HepG2 (cell line): ENCODE data around the gene TAS2R40. TPM values are rescaled to one million over a fixed set of nuclear protein-coding genes. Genes with fewer than 3 reads are reported as not detected.

ENCODE experiments used
- ATAC-seq: fragments of 200-7000 bp; cut with Tn5 transposase; 3 replicates; pipeline ENCODE4 v1.9.1; 2020; ENCODE audit warnings: mild to moderate bottlenecking, moderate library complexity
- BruUV-seq: library from RNA; stranded (reverse); fragments of 400-500 nt; replicated peaks from 2 replicates; lab custom pipeline; 2021; lab: Mats Ljungman, UMichigan
- CTCF ChIA-PET: fragments of 300-600 bp; formaldehyde crosslinking; extraction: SDS; loops from one replicate; lab custom pipeline; 2021; ENCODE audit warnings: low total read pairs, inconsistent platforms, low intra/inter-chr PET ratio; lab: Yijun Ruan, JAX
- POLR2A ChIA-PET: fragments of 350-600 bp; sonication (Branson Sonifier 250); formaldehyde crosslinking; loops from one replicate; lab custom pipeline; 2020; ENCODE audit warnings: antibody characterized with exemption, inconsistent platforms; lab: Yijun Ruan, JAX
- DNase-seq: peaks from one replicate; pipeline ENCODE4 v3.0.0-alpha.2; 2015; ENCODE audit warnings: low spot score
- FAIRE-seq: peaks from 3 replicates; lab custom pipeline; 2011; peaks lifted over from hg19 to GRCh38; lab: Jason Lieb, UNC
- H2AFZ ChIP-seq: one replicate; pipeline ENCODE4 v1.6.1; 2011; ENCODE audit warnings: low read length, inconsistent platforms
- H3K27ac ChIP-seq: fragments of 300-600 bp; 3 replicates; pipeline ENCODE4 v1.8.0; 2011; ENCODE audit warnings: mixed run types, mild to moderate bottlenecking, mixed read lengths, low read length, inconsistent platforms; ENCODE audit not compliant: insufficient read depth; ENCODE audit errors: extremely low read length
- H3K27me3 ChIP-seq, 2 experiments: fragments of 200-600 bp in 1 of 2; 2 replicates in 1 of 2; 3 replicates in 1 of 2; pipeline versions ENCODE4 v1.6.0 to v1.8.0; 2011; ENCODE audit warnings: low read length in 2 of 2, mild to moderate bottlenecking in 2 of 2, moderate library complexity in 2 of 2, inconsistent platforms in 1 of 2; ENCODE audit not compliant: insufficient read depth in 2 of 2, control insufficient read depth in 1 of 2
- H3K36me3 ChIP-seq, 2 experiments: fragments of 200-600 bp in 1 of 2; replicated peaks in 1 of 2; 2 replicates in 1 of 2; 3 replicates in 1 of 2; pipeline versions ENCODE4 v1.5.1 to v1.8.0; 2011; ENCODE audit warnings: low read length in 2 of 2, inconsistent platforms in 1 of 2; ENCODE audit not compliant: insufficient read depth in 2 of 2, control insufficient read depth in 1 of 2
- H3K4me1 ChIP-seq: 2 replicates; pipeline ENCODE4 v1.5.1; 2012; ENCODE audit warnings: low read length, inconsistent platforms; ENCODE audit not compliant: insufficient read depth
- H3K4me2 ChIP-seq: 2 replicates; pipeline ENCODE4 v1.6.0; 2011; ENCODE audit warnings: low read depth, low read length, inconsistent platforms
- H3K4me3 ChIP-seq, 3 experiments: fragments of 200-600 bp in 1 of 3; sonication (generic), shearing (Covaris generic) in 1 of 3; replicated peaks in 1 of 3; 2 replicates each; pipeline ENCODE4 v1.5.1; 2011 to 2016; ENCODE audit warnings: low read length in 3 of 3, inconsistent platforms in 2 of 3, low read depth in 2 of 3, mild to moderate bottlenecking in 2 of 3, control low read depth in 1 of 3, mixed read lengths in 1 of 3; ENCODE audit not compliant: insufficient read depth in 1 of 3
- H3K79me2 ChIP-seq: one replicate; pipeline ENCODE4 v1.6.1; 2011; ENCODE audit warnings: low read length, inconsistent platforms; ENCODE audit not compliant: insufficient read depth
- H3K9ac ChIP-seq: 2 replicates; pipeline ENCODE4 v1.6.0; 2011; ENCODE audit warnings: mild to moderate bottlenecking, low read depth, low read length, inconsistent platforms; ENCODE audit not compliant: insufficient read depth
- H3K9me3 ChIP-seq: 2 replicates; pipeline ENCODE4 v1.5.1; 2012; ENCODE audit warnings: mild to moderate bottlenecking, low read length
- H4K20me1 ChIP-seq: 2 replicates; pipeline ENCODE4 v1.6.0; 2011; ENCODE audit warnings: inconsistent platforms, mild to moderate bottlenecking, low read length, moderate library complexity; ENCODE audit not compliant: insufficient read depth
- CREM ChIP-seq, 2 experiments: sonication (generic) in 1 of 2; formaldehyde crosslinking in 1 of 2; IDR thresholded peaks; 2 replicates each; pipeline versions ENCODE4 v1.4.0 to v1.6.1; 2016 to 2020; ENCODE audit warnings: antibody characterized with exemption in 1 of 2, mild to moderate bottlenecking in 1 of 2, missing genetic modification reagents in 1 of 2
- NRL ChIP-seq: sonication (generic); formaldehyde crosslinking; IDR thresholded peaks from 2 replicates; pipeline ENCODE4 v1.5.0; 2020; ENCODE audit warnings: missing genetic modification reagents, mild to moderate bottlenecking, moderate library complexity, borderline replicate concordance
- RXRB ChIP-seq: IDR thresholded peaks from 2 replicates; pipeline ENCODE4 v1.6.1; 2016; ENCODE audit warnings: borderline replicate concordance, missing genetic modification reagents, missing compliant biosample characterization
- SETDB1 ChIP-seq: sonication (generic); formaldehyde crosslinking; IDR thresholded peaks from 2 replicates; pipeline ENCODE4 v1.5.1; 2020; ENCODE audit warnings: missing genetic modification reagents, mild to moderate bottlenecking, borderline replicate concordance
- SKI ChIP-seq: fragments of 450-650 bp; IDR thresholded peaks from one replicate; pipeline ENCODE4 v1.6.1; 2018; ENCODE audit warnings: mild to moderate bottlenecking; ENCODE audit not compliant: partially characterized antibody
- ZNF33A ChIP-seq: sonication (generic); formaldehyde crosslinking; IDR thresholded peaks from 2 replicates; pipeline ENCODE4 v1.5.1; 2020; ENCODE audit warnings: missing genetic modification reagents, mild to moderate bottlenecking, moderate library complexity, borderline replicate concordance
- ZNF766 ChIP-seq: sonication (generic); formaldehyde crosslinking; IDR thresholded peaks from 2 replicates; pipeline ENCODE4 v1.5.0; 2020; ENCODE audit warnings: missing genetic modification reagents, borderline replicate concordance
- WGBS: methylation state at CpG from one replicate; pipeline ENCODE4 v1.1.6; 2017; ENCODE audit warnings: low lambda C conversion rate; 5-methylcytosine and 5-hydroxymethylcytosine counted together
- in situ Hi-C: cut with HindIII; loops from 2 replicates; pipeline ENCODE4 v1.10.0; 2017; ENCODE audit warnings: low pct_unique_long_range_greater_than_20kb; ENCODE audit not compliant: extremely low pct_ligation_motif_present
- intact Hi-C: fragments of 100-400 bp; cut with micrococcal nuclease; formaldehyde crosslinking; loops from one replicate; pipeline ENCODE4 v1.10.0; 2022; ENCODE audit not compliant: unreplicated experiment
- polyA plus RNA-seq, 8 experiments: library from polyadenylated mRNA; depleted of rRNA in 3 of 8; stranded (reverse) in 7 of 8; unstranded in 1 of 8; fragments of >200 nt; fragmentation: Illumina TruSeq in 4 of 8; extraction: Trizol in 4 of 8; gene quantifications; 2 replicates each; pipeline versions ENCODE4 v1.2.1 to v1.2.3, GENCODE V29; 2011 to 2016; ENCODE audit warnings: low read depth in 4 of 8, missing spikeins in 1 of 8, mixed read lengths in 1 of 8; ENCODE audit not compliant: insufficient read depth in 1 of 8
- total RNA-seq, 5 experiments: library from RNA; depleted of rRNA; stranded (reverse); fragments of >200 nt; fragmentation: Illumina TruSeq; extraction: Trizol; gene quantifications; 2 replicates each; pipeline ENCODE4 v1.2.3, GENCODE V29; 2016; ENCODE audit warnings: low read depth in 1 of 5
- TF ChIP-seq, protein P1 (sequence below): sonication (generic); IDR thresholded peaks from 2 replicates; pipeline ENCODE4 v1.6.1; 2016; ENCODE audit warnings: low read depth, borderline replicate concordance
- TF ChIP-seq, protein P2 (sequence below): sonication (generic); formaldehyde crosslinking; IDR thresholded peaks from 2 replicates; pipeline ENCODE4 v1.4.0; 2020; ENCODE audit warnings: missing genetic modification reagents, borderline replicate concordance
- TF ChIP-seq, protein P3 (sequence below): sonication (generic); formaldehyde crosslinking; IDR thresholded peaks from 2 replicates; pipeline ENCODE4 v1.4.0; 2020; ENCODE audit warnings: missing genetic modification reagents
- TF ChIP-seq, protein P4 (sequence below): sonication (generic); formaldehyde crosslinking; conservative IDR thresholded peaks from 2 replicates; pipeline ENCODE4 v1.4.0; 2020; ENCODE audit warnings: missing genetic modification reagents
- TF ChIP-seq, protein P5 (sequence below): sonication (generic); formaldehyde crosslinking; IDR thresholded peaks from 2 replicates; pipeline ENCODE4 v1.4.0; 2020; ENCODE audit warnings: missing genetic modification reagents, mild to moderate bottlenecking, borderline replicate concordance

The TAS2R40 gene
- total and polyA plus RNA-seq, 2 of the 13 experiments (the other 11 are each of a cell fraction or from before 2014, with no cell fraction given): not detected

DNA sequence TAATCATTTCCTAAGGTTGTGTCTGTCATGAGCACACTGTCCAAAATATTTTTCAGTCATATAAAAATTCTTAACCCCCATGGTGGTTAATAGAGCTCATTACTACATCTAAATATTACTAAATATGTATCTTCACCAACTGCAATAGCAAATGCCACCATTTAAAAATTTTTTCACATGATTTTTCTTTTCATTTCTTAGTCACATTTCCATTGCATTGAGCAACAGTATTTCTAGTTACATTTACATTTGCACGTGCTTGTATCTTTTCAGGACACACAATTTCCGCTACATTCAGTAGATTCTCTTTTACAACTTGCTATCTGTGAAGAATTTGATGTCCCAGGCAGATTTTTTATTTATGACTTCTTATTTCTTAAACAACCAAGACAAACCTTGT is 5.2 kb upstream of the TAS2R40 start:
- no peaks in the 10 kb centered on the region for H3K4me1 ChIP-seq
- H3K4me2 ChIP-seq: no peak overlapping the region
- DNase-seq (no peak), FAIRE-seq (no peak), ATAC-seq (no peak)
- no peak overlapping the region for H2AFZ ChIP-seq
- H3K36me3 ChIP-seq: no peaks in the 10 kb centered on the region
- intact Hi-C loops (no loop called here), in situ Hi-C loops (loop anchor here (10.0 kb wide), 1 partner anchor 342 kb away; no protein-coding TSS in a partner anchor)
- no peak overlapping the region for H3K9ac ChIP-seq
- no peak overlapping the region for H3K27ac ChIP-seq
- WGBS: 12% methylated on average over 2 of the region's 2 CpGs
- ChIA-PET POLR2A (no interaction called here), CTCF (interaction anchor here (5.3 kb wide), 1 partner anchor 208 kb away, joined by 178 read pairs; no protein-coding TSS in a partner anchor)
- H3K27me3 ChIP-seq: 0 out of 5 replicates have a peak, but pooled peaks cover 0 to 3% of the 10 kb centered on the region in 2 experiments
- H4K20me1 ChIP-seq: no peaks in the 10 kb centered on the region
- no TSS peak for BruUV-seq
- no peaks in the 10 kb centered on the region for H3K9me3 ChIP-seq
- H3K4me3 ChIP-seq: no peak overlapping the region
- no peaks in the 10 kb centered on the region for H3K79me2 ChIP-seq
- TF ChIP-seq ZNF766 (CRISPR knock-in tag): no peak
- TF ChIP-seq, protein P1, sequence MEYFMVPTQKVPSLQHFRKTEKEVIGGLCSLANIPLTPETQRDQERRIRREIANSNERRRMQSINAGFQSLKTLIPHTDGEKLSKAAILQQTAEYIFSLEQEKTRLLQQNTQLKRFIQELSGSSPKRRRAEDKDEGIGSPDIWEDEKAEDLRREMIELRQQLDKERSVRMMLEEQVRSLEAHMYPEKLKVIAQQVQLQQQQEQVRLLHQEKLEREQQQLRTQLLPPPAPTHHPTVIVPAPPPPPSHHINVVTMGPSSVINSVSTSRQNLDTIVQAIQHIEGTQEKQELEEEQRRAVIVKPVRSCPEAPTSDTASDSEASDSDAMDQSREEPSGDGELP: no peak
- TF ChIP-seq SKI: no peak
- TF ChIP-seq, protein P2, sequence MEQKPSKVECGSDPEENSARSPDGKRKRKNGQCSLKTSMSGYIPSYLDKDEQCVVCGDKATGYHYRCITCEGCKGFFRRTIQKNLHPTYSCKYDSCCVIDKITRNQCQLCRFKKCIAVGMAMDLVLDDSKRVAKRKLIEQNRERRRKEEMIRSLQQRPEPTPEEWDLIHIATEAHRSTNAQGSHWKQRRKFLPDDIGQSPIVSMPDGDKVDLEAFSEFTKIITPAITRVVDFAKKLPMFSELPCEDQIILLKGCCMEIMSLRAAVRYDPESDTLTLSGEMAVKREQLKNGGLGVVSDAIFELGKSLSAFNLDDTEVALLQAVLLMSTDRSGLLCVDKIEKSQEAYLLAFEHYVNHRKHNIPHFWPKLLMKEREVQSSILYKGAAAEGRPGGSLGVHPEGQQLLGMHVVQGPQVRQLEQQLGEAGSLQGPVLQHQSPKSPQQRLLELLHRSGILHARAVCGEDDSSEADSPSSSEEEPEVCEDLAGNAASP: no peak
- TF ChIP-seq SETDB1: no peak
- TF ChIP-seq, protein P3, sequence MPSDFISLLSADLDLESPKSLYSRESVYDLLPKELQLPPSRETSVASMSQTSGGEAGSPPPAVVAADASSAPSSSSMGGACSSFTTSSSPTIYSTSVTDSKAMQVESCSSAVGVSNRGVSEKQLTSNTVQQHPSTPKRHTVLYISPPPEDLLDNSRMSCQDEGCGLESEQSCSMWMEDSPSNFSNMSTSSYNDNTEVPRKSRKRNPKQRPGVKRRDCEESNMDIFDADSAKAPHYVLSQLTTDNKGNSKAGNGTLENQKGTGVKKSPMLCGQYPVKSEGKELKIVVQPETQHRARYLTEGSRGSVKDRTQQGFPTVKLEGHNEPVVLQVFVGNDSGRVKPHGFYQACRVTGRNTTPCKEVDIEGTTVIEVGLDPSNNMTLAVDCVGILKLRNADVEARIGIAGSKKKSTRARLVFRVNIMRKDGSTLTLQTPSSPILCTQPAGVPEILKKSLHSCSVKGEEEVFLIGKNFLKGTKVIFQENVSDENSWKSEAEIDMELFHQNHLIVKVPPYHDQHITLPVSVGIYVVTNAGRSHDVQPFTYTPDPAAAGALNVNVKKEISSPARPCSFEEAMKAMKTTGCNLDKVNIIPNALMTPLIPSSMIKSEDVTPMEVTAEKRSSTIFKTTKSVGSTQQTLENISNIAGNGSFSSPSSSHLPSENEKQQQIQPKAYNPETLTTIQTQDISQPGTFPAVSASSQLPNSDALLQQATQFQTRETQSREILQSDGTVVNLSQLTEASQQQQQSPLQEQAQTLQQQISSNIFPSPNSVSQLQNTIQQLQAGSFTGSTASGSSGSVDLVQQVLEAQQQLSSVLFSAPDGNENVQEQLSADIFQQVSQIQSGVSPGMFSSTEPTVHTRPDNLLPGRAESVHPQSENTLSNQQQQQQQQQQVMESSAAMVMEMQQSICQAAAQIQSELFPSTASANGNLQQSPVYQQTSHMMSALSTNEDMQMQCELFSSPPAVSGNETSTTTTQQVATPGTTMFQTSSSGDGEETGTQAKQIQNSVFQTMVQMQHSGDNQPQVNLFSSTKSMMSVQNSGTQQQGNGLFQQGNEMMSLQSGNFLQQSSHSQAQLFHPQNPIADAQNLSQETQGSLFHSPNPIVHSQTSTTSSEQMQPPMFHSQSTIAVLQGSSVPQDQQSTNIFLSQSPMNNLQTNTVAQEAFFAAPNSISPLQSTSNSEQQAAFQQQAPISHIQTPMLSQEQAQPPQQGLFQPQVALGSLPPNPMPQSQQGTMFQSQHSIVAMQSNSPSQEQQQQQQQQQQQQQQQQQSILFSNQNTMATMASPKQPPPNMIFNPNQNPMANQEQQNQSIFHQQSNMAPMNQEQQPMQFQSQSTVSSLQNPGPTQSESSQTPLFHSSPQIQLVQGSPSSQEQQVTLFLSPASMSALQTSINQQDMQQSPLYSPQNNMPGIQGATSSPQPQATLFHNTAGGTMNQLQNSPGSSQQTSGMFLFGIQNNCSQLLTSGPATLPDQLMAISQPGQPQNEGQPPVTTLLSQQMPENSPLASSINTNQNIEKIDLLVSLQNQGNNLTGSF: no peak
- no peak for TF ChIP-seq NRL (CRISPR knock-in tag)
- TF ChIP-seq, protein P4, sequence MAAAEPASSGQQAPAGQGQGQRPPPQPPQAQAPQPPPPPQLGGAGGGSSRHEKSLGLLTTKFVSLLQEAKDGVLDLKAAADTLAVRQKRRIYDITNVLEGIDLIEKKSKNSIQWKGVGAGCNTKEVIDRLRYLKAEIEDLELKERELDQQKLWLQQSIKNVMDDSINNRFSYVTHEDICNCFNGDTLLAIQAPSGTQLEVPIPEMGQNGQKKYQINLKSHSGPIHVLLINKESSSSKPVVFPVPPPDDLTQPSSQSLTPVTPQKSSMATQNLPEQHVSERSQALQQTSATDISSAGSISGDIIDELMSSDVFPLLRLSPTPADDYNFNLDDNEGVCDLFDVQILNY (CRISPR knock-in tag): no peak
- no peak for TF ChIP-seq CREM (IDR thresholded peaks at IDR 0.05)
- no peak for TF ChIP-seq CREM (CRISPR knock-in tag; IDR thresholded peaks at IDR 0.05)
- TF ChIP-seq RXRB (CRISPR knock-in tag): no peak
- no peak for TF ChIP-seq ZNF33A (CRISPR knock-in tag)
- TF ChIP-seq, protein P5, sequence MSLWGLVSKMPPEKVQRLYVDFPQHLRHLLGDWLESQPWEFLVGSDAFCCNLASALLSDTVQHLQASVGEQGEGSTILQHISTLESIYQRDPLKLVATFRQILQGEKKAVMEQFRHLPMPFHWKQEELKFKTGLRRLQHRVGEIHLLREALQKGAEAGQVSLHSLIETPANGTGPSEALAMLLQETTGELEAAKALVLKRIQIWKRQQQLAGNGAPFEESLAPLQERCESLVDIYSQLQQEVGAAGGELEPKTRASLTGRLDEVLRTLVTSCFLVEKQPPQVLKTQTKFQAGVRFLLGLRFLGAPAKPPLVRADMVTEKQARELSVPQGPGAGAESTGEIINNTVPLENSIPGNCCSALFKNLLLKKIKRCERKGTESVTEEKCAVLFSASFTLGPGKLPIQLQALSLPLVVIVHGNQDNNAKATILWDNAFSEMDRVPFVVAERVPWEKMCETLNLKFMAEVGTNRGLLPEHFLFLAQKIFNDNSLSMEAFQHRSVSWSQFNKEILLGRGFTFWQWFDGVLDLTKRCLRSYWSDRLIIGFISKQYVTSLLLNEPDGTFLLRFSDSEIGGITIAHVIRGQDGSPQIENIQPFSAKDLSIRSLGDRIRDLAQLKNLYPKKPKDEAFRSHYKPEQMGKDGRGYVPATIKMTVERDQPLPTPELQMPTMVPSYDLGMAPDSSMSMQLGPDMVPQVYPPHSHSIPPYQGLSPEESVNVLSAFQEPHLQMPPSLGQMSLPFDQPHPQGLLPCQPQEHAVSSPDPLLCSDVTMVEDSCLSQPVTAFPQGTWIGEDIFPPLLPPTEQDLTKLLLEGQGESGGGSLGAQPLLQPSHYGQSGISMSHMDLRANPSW (CRISPR knock-in tag): no peak
